Right renal pelvis (tissue), 4 donors: ENCODE measurements around the gene MYBBP1A. TPM values are rescaled to one million over a fixed set of nuclear protein-coding genes. Genes with fewer than 3 reads are reported as not detected.

ENCODE experiments used
- DNase-seq, 4 donors: peaks; one replicate each; pipeline ENCODE4 v3.0.0-alpha.2; 2013; ENCODE audit warnings: low read depth in 4 of 4, low spot score in 3 of 4, missing footprints in 1 of 4
- polyA plus RNA-seq, 4 donors: library from polyadenylated mRNA; unstranded; fragments of 120-200 nt; gene quantifications; one replicate each; pipeline ENCODE4 v1.2.1, GENCODE V29; 2013; ENCODE audit not compliant: insufficient read length in 4 of 4

The MYBBP1A gene
- polyA plus RNA-seq, 4 donors: 34.7 to 49.4 (median 40.0) TPM

GRCh38 chr17:4539025-4539424 is 16.2 kb downstream of the MYBBP1A start:
- DNase-seq: no peak

DNA sequence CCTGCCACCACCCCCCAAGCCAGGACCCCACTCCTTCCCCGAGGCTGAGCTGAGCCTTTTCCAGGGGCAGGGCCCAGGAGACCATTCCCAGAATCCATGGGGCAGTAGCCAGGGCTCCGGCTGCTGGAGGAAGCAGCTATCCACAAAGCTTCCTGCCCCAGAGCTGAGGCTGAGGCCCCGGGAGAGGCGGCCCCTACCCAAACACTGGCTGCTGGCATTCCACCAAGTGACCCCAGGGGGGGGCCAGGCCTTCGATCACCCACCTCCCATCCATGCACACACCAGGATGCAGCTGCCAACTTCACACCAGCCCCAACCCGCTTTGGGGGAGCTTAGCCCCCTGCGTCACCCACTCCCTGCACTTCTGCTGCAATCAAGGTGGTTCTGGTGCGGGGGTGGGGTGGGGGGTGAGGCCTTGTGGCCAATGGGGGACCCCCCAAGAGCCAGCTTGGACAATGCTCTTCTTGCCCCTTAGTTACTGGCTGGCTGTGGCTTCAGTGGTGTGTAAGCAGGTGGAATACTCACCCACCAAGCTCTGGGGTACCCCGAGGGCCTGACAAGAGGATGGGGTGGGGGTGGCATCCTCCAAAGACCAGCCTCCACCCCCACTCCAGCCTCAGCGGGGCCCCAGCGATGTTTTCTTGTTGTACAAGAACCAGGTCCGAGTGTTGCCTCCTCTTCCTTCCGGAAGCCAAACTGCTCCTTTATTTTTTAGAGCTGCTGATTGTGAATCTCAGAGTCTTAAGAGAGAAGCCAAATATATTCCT is 16.8 kb downstream of the MYBBP1A start:
- no peak for DNase-seq

- DNase-seq: no peak
Observed at GRCh38 chr17:4537451-4538235, 17.5 kb downstream of the MYBBP1A start.

- no peak for DNase-seq
Observed at GRCh38 chr17:4536742-4537411, 18.3 kb downstream of the MYBBP1A start.

- no peak for DNase-seq
Observed at GRCh38 chr17:4536259-4536741, 18.9 kb downstream of the MYBBP1A start.

GRCh38 chr17:4535667-4536258 is 19.4 kb downstream of the MYBBP1A start:
- DNase-seq: no peak

DNA sequence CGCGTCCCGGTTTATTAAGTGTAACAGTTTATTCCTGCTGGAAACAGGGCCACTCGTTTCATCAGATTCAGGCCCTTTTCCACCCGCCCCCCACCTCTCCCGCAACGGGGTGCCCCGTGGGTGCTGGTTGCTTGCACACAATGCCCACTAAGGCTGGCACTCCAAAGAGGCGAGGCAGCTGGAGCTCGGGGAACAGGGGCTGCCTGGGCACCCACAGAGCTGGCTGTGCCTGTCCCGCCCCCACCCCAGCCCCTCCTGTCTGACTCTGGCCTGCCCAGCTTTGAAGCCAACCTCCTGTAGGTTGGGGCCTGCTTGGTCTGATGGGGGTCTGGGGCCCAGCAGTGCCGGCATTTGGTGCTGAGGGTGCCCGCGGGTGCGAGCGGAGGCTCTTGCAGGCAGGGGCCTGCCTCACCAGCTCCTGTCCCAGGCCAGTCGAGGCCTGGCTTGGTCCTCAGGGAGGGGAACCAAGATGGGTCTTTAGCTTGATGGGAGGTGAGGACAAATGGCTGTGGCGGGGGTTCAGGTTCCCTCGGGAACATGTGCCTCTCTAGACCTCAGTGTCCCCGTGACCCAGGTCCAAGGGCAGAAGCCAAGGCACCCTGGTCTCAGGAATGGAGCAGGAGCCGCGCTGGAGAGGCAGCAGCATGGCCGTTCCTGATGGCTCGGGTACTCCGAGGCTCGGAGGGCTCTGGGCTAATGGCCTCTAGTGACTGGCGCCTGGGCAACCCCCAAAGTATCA is 20.1 kb downstream of the MYBBP1A start:
- DNase-seq: no peak

DNA sequence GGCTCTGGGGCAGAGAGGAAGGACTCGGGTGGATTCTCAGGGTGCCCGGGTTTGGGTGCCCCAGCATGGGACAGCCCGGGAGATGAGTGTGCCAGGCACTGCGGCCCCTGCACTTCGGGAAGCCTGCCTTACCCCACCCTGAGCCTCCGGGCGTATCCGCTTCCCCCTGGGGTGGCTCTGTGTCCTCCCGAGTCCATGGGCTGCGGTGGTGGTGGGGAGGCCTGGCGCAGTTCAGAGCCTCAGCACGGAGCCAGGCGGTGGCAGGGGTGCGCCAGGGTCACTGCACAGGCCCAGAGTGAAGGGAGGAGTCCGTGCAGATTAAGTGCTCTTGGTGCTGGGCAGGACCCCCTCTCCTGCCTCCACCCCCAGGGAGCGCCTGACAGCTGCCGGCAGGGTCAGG is 20.7 kb downstream of the MYBBP1A start:
- DNase-seq: no peak

- no peak for DNase-seq
Observed at GRCh38 chr17:4533523-4534504, 21.4 kb downstream of the MYBBP1A start.

DNA sequence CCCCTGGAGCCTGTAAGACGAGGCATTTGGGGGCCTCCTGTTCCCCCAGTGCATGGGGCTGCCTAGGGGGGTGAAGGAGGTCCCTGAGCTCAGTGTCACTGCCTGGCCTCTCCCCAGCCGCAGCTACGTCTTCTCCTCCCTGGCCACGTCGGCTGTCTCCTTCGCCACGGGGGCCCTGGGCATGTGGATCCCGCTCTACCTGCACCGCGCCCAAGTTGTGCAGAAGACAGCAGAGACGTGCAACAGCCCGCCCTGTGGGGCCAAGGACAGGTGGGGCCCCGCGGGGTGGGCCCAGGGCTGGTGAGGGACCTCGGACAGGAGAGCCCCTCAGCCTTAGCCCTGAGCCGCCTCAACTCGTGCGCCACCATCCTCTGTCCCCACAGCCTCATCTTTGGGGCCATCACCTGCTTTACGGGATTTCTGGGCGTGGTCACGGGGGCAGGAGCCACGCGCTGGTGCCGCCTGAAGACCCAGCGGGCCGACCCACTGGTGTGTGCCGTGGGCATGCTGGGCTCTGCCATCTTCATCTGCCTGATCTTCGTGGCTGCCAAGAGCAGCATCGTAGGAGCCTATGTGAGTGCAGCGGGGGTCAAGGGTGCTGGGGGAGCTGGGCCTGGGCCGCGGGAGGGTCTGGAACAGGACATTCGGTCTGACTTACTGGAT is 22.2 kb downstream of the MYBBP1A start:
- DNase-seq: no peak

GRCh38 chr17:4531988-4532736 is 23.0 kb downstream of the MYBBP1A start:
- no peak for DNase-seq

- DNase-seq: no peak
Observed at GRCh38 chr17:4530799-4531730, 24.1 kb downstream of the MYBBP1A start.

DNA sequence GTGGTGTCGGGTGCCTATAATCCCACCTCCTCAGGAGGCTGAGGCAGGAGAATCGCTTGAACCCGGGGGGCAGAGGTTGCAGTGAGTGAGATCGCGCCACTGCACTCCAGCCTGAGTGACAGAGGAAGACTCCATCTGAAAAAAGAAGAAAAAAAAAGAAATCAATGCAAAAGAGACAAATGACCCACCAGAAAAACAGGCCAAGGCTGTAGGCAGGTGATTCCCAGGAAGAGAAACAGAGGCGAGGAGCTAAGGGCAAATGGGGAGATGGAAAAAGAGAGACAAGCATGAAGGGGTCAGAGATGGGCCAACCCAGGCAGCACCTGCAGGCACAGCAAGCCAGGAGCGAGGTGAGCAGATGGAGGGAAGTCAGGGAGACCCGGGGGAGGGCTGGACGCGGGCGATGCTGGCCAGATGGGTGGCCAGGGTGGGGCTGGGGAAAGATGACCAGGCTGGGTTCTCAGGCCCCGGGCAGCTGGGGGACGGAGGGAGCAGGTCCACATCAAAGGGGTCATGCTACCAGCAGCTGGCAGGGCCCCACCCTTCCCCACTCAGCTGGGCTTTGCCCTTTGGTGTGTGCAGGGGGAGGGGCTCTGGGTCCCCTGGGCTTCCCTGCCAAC is 25.5 kb downstream of the MYBBP1A start:
- no peak for DNase-seq

GRCh38 chr17:4527566-4528125 is 27.5 kb downstream of the MYBBP1A start:
- no peak for DNase-seq

GRCh38 chr17:4527134-4527533 is 28.1 kb downstream of the MYBBP1A start:
- DNase-seq: no peak
